ENCODE measurements around the gene CETN3.
"Not testable (repeated sequence)": the region's sequence is repeated elsewhere in the genome, so short reads cannot be mapped to it uniquely, and the experiment has no call there.

CETN3 gene

GRCh38 chr5:90379652-90380051 lies 29.9 kb downstream of the CETN3 start:
- FAIRE-seq (no peak), DNase-seq (ENCODE audit: insufficient read length) (no peak)
- TF ChIP-seq POLR2AphosphoS5 (IDR thresholded peaks at IDR 0.05; ENCODE audit: low read depth, low read length) (no peak), TAF1 (IDR thresholded peaks at IDR 0.05; ENCODE audit: borderline replicate concordance, low read depth, low read length) (no peak), POLR2A (IDR thresholded peaks at IDR 0.05; ENCODE audit: low read depth, low read length) (no peak)

- FAIRE-seq (no peak), DNase-seq (ENCODE audit: insufficient read length) (no peak)
- TF ChIP-seq POLR2A (IDR thresholded peaks at IDR 0.05; ENCODE audit: low read depth, low read length) (no peak), TAF1 (IDR thresholded peaks at IDR 0.05; ENCODE audit: borderline replicate concordance, low read depth, low read length) (no peak)
Measured at GRCh38 chr5:90378752-90379151, 30.8 kb downstream of the CETN3 start.

- FAIRE-seq; DNase-seq (ENCODE audit: insufficient read length): not testable (repeated sequence)
Measured at GRCh38 chr5:90371269-90371668, 38.3 kb downstream of the CETN3 start.

GRCh38 chr5:90368454-90369246 lies 40.9 kb downstream of the CETN3 start:
- no peak for TF ChIP-seq POLR2A (IDR thresholded peaks at IDR 0.05; ENCODE audit: low read depth, low read length)
- no peak for TF ChIP-seq TAF1 (IDR thresholded peaks at IDR 0.05; ENCODE audit: borderline replicate concordance, low read depth, low read length)
- no peak for TF ChIP-seq POLR2AphosphoS5 (IDR thresholded peaks at IDR 0.05; ENCODE audit: low read depth, low read length)
- FAIRE-seq (peak; percentile 30), DNase-seq (ENCODE audit: insufficient read length) (no peak)

- no peak for FAIRE-seq
- DNase-seq (ENCODE audit: insufficient read length): no peak
- no peak for TF ChIP-seq POLR2AphosphoS5 (IDR thresholded peaks at IDR 0.05; ENCODE audit: low read depth, low read length)
- no peak for TF ChIP-seq TAF1 (IDR thresholded peaks at IDR 0.05; ENCODE audit: borderline replicate concordance, low read depth, low read length)
- no peak for TF ChIP-seq POLR2A (IDR thresholded peaks at IDR 0.05; ENCODE audit: low read depth, low read length)
Measured at GRCh38 chr5:90367879-90368278, 41.7 kb downstream of the CETN3 start.

- no peak for DNase-seq (ENCODE audit: insufficient read length)
- no peak for FAIRE-seq
- no peak for TF ChIP-seq POLR2A (IDR thresholded peaks at IDR 0.05; ENCODE audit: low read depth, low read length)
- TF ChIP-seq POLR2AphosphoS5 (IDR thresholded peaks at IDR 0.05; ENCODE audit: low read depth, low read length): no peak
- no peak for TF ChIP-seq TAF1 (IDR thresholded peaks at IDR 0.05; ENCODE audit: borderline replicate concordance, low read depth, low read length)
Measured at GRCh38 chr5:90366948-90367347, 42.6 kb downstream of the CETN3 start.

GRCh38 chr5:90365328-90365727 lies 44.2 kb downstream of the CETN3 start:
- TF ChIP-seq TAF1 (IDR thresholded peaks at IDR 0.05; ENCODE audit: borderline replicate concordance, low read depth, low read length) (no peak), POLR2AphosphoS5 (IDR thresholded peaks at IDR 0.05; ENCODE audit: low read depth, low read length) (no peak), POLR2A (IDR thresholded peaks at IDR 0.05; ENCODE audit: low read depth, low read length) (no peak)
- no peak for FAIRE-seq

GRCh38 chr5:90359073-90359920 lies 50.3 kb downstream of the CETN3 start:
- FAIRE-seq (no peak), DNase-seq (ENCODE audit: insufficient read length) (no peak)
- TF ChIP-seq POLR2AphosphoS5 (IDR thresholded peaks at IDR 0.05; ENCODE audit: low read depth, low read length) (no peak), POLR2A (IDR thresholded peaks at IDR 0.05; ENCODE audit: low read depth, low read length) (no peak), TAF1 (IDR thresholded peaks at IDR 0.05; ENCODE audit: borderline replicate concordance, low read depth, low read length) (no peak)

More at GRCh38 chr5:90365328-90365727, 44.2 kb downstream of the CETN3 start:
- DNase-seq (ENCODE audit: insufficient read length): no peak

GRCh38 chr5:90356622-90357021 lies 52.9 kb downstream of the CETN3 start:
- DNase-seq (ENCODE audit: insufficient read length) (no peak), FAIRE-seq (no peak)
- TF ChIP-seq POLR2A (IDR thresholded peaks at IDR 0.05; ENCODE audit: low read depth, low read length) (no peak), POLR2AphosphoS5 (IDR thresholded peaks at IDR 0.05; ENCODE audit: low read depth, low read length) (no peak), TAF1 (IDR thresholded peaks at IDR 0.05; ENCODE audit: borderline replicate concordance, low read depth, low read length) (no peak)

- TF ChIP-seq POLR2AphosphoS5 (IDR thresholded peaks at IDR 0.05; ENCODE audit: low read depth, low read length) (no peak), TAF1 (IDR thresholded peaks at IDR 0.05; ENCODE audit: borderline replicate concordance, low read depth, low read length) (no peak), POLR2A (IDR thresholded peaks at IDR 0.05; ENCODE audit: low read depth, low read length) (no peak)
- no peak for FAIRE-seq
- no peak for DNase-seq (ENCODE audit: insufficient read length)
Measured at GRCh38 chr5:90356176-90356575, 53.4 kb downstream of the CETN3 start.

- no peak for TF ChIP-seq POLR2A (IDR thresholded peaks at IDR 0.05; ENCODE audit: low read depth, low read length)
- TF ChIP-seq TAF1 (IDR thresholded peaks at IDR 0.05; ENCODE audit: borderline replicate concordance, low read depth, low read length): no peak
- TF ChIP-seq POLR2AphosphoS5 (IDR thresholded peaks at IDR 0.05; ENCODE audit: low read depth, low read length): no peak
- no peak for DNase-seq (ENCODE audit: insufficient read length)
- FAIRE-seq: no peak
Measured at GRCh38 chr5:90355635-90356034, 53.9 kb downstream of the CETN3 start.

GRCh38 chr5:90353254-90353653 lies 56.3 kb downstream of the CETN3 start:
- FAIRE-seq (no peak), DNase-seq (ENCODE audit: insufficient read length) (no peak)
- TF ChIP-seq POLR2AphosphoS5 (IDR thresholded peaks at IDR 0.05; ENCODE audit: low read depth, low read length) (no peak), POLR2A (IDR thresholded peaks at IDR 0.05; ENCODE audit: low read depth, low read length) (no peak), TAF1 (IDR thresholded peaks at IDR 0.05; ENCODE audit: borderline replicate concordance, low read depth, low read length) (no peak)

Measured in GM12892 (cell line).